Embryonic facial prominence (tissue), 1 donor: ENCODE data around the gene RPN2.

Experiments
- DNase-seq: peaks from one replicate; pipeline ENCODE4 v3.0.0-alpha.2; 2016; ENCODE audit errors: extremely low spot score

RPN2 gene

GRCh38 chr20:37185686-37186085, 6.6 kb downstream of the RPN2 start:
- DNase-seq: no peak

DNA sequence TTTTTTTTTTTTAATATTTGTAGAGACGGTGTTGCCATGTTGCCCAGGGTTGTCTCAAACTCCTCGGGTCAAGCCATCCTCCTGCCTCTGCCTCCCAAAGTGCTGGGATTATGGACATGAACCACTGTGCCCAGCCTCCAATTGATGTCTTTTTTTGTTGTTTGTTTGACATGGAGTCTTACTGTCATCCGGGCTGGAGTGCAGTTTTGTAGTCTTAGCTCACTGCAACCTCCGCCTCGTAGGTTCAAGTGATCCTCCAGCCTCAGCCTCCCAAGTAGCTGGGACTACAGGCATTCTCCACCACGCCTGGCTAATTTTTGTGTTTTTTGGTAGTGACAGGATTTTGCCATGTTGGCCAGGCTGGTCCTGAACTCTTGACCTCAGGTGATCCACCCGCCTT, 9.7 kb downstream of the RPN2 start:
- DNase-seq: no peak

GRCh38 chr20:37189416-37190016, 10.4 kb downstream of the RPN2 start:
- no peak for DNase-seq

GRCh38 chr20:37190354-37191112, 11.4 kb downstream of the RPN2 start:
- DNase-seq: no peak

DNA sequence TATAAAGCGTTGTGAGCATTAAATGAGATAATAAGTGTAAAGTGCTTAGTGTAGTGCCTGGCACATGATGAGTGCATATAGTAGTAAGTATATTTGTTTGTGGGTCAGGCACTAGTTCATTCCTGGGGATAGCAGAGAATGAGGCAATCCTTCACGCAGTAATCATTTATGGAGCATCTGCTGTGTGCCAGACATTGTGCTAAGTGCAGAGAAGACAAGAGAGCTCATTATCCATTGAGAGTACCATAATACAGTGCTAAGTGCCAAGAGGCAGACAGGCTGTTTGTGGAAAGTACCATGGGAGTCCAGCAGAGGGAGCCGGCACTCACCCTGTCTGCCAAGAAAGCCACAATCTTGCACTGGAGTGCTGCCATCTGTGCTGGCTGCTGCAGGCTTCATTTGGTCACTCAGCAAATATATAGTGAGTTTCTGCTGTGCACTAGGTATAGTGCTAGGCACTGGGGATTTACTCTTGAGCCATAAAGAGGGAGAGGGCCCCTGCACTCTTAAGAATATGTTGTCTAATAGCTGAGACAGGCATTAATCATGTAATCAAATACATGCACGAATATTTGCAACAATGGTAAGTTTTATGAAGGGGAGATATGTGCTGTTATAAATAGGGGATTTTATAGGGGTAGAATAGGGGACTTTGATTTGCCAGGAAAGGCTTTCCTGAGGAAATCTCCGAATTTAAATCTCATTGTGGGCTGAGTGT, 13.2 kb downstream of the RPN2 start:
- peak; percentile 46 for DNase-seq

- no peak for DNase-seq
Measured at GRCh38 chr20:37193226-37193625, 14.1 kb downstream of the RPN2 start.

DNA sequence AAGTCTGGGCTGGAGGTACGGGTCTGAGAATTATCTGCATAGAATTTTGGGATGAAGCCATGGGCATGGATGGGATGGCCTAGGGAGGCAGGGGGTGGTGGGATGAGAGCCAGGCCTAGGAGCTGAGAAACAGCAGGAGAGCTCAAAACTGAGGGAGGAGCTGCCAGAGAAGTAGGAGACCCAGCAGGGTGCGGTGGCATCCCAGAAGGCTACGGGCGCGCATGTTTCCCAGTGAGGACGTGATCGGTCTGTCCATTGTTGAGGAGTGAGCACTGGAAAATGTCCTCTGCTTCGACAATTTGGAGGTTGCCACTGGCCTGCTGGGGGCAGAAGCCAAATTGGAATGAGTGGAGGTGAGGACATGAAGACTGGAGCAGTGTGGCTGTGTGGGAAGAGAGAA, 14.7 kb downstream of the RPN2 start:
- no peak for DNase-seq

DNA sequence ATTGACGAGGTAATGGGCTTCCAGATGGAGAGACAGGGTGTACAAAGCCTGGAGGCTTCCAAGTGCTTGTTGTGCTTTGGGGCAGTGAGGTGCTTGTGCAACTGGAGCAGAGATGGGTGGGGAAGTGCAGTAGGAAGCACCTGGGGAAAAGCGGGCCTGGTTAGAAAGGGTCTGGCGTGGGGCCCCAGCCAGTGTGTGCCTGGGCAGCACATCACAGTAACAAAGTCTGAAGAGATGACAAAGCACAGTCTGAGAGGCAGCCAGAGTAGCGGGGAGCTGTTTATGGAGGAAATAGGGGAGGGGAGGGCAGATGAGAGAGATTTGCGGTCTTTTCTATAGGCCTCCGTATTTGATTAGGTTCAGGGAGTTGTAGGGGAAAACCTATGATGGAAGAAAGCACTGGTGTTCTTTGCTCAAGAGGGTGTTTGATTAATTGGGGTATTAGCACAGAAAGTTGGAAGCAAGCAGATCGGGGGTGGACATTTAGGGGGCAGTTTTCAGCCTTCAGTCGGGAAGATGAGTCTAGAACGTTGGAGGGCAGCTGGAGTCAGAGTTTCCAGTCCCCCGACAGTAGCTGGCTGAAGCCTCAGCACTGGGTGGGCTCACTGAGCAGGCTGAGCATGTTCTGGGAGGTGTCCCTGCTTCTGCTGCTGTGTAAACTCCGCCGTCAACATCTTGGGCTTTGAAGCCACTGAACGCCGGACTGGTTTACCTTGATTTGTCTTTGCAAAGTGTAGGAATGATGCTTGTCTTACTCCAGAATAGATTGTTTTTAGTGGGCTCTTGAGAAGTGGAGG, 15.7 kb downstream of the RPN2 start:
- DNase-seq: no peak

DNA sequence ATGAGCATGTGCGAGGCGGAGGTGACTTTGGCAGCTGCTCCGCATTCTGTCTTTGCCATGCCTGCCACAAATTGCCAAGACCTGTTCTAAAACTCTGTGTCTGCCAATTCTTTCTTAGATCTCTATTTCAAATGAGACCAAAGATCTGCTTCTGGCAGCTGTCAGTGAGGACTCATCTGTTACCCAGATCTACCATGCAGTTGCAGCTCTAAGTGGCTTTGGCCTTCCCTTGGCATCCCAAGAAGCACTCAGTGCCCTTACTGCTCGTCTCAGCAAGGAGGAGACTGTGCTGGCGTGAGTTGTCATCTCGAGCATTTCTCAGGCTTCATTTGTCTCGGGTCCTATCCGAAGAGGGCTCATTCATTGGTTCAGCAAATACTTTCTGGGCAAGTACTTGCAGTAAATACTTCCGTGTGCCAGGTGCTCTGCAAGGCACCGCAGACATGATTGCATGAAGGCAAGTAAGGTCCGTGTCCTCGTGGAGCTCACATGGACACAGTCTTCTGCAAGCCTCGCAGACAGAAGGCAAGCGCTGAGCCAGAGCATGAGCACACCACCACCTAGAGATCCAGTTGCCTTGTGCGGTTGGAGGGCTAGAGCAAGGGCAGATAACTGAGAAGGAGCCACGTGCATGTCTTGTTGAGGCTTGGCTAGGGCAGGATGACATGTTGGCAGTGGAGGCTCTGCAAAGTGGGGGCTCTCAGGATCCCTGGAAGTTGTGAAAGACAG, 20.0 kb downstream of the RPN2 start:
- DNase-seq: no peak

DNA sequence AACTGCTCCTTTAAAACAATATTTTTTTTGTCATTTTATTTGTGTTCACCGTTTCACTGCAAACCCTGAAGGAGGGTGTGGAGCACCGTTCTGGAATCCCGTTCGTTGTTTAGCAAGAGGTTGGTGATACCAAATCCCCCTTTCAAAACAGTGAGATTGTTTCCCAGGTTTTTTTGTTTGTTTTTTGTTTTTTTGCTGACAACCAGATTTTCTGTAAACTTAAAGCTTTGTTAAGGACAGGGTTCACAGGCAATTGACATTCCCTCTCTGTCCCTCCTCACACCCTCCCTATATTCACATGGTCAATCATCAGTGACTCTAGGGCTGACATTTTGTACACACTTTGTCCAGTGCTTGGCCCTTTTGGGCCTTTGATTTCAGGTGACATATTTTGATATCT, 21.2 kb downstream of the RPN2 start:
- DNase-seq: no peak

- no peak for DNase-seq
Measured at GRCh38 chr20:37200926-37201826, 22.0 kb downstream of the RPN2 start.

GRCh38 chr20:37201827-37202162, 22.7 kb downstream of the RPN2 start:
- no peak for DNase-seq

DNA sequence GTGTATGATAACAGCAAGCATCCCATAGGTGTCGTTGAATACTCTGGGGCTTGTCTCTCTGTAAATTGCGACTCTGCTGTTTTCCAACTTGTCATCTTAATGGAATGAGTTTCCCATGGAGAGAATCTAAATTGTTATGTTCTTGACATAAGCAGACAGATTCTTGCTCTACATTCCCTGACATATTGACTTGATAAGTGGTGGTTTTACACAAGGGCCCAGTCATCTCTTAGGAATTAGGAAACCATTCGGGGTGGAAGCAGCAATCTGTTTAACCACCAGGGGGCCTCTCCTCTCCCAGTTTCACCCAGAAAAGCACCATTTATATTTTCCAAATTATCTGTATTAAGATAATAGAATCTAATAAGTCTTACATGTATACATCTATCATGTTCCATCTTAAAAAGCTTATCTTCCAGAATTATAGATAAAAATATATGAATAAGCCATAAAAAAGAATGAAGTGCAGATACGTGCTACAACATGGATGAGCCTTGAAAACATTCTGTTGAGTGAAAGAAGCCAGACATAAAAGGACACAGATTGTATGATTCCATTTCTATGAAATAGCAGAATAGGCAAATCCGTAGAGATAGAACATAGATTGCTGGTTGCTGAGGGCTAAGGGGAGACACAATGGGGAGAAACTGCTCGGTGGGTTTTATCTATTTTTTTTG, 23.3 kb downstream of the RPN2 start:
- peak; percentile 46 for DNase-seq

GRCh38 chr20:37204056-37204455, 24.9 kb downstream of the RPN2 start:
- no peak for DNase-seq

- no peak for DNase-seq
Measured at GRCh38 chr20:37205130-37205529, 26.0 kb downstream of the RPN2 start.

- DNase-seq: no peak
Measured at GRCh38 chr20:37205794-37206193, 26.7 kb downstream of the RPN2 start.

DNA sequence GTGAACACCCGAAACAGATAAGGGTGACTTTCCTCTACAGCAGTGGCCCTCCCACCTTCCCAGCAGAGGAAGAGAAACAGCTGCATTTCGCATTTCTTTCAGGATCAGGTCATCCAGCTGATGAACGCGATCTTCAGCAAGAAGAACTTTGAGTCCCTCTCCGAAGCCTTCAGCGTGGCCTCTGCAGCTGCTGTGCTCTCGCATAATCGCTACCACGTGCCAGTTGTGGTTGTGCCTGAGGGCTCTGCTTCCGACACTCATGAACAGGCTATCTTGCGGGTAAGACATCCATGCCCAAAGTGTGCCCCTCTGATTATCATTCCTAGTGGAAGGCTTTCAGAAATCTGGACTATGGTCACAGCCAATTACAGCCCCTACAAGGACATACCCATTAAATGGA, 28.0 kb downstream of the RPN2 start:
- no peak for DNase-seq

DNA sequence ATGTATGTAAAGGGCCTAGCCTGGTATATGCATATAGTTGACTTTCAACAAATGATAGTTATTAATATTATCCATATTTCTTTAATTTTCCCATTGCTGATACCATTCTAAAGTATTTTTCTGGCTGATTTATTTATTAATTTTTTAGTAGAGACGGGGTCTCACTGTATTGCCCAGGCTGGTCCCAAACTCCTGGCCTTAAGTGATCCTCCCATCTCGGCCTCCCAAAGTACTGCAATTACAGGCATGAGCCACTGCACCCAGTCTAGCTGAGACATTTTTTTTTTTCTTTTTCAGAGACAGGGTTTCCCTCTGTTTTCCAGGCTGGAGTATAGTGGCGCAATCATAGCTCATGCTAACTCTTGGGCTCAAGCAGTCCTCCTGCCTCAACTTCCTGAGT, 30.1 kb downstream of the RPN2 start:
- no peak for DNase-seq

GRCh38 chr20:37209661-37210314, 30.7 kb downstream of the RPN2 start:
- DNase-seq: no peak

DNA sequence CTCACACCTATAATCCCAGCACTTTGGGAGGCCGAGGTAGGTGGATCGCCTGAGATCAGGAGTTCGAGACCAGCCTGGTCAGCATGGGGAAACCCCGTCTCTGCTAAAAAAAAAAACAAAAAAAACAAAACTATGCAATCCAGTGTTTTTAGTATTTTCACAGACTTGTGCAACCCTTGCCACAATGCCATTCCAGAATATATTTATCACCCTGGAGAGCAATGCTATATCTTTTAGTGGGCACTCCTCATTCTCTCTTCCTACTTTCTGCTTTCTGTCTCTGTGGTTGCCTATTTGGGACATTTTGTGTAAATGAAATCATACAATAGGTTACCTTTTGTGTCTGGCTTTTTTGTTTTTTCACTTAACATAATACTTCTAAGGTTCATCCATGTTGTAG, 39.3 kb downstream of the RPN2 start:
- no peak for DNase-seq
